ENCODE measurements around the gene PSMA6. TPM values are rescaled to one million over a fixed set of nuclear protein-coding genes. Genes with fewer than 3 reads are reported as not detected.
A peak's percentile ranks its signal among the peaks of the same experiment; 100 is the strongest.

Gene PSMA6
- total and polyA plus RNA-seq, 2 of the 13 experiments (the other 11 are each of a cell fraction or from before 2014, with no cell fraction given): 525 to 1,109 TPM

- TF ChIP-seq ZNF891 (CRISPR knock-in tag; IDR thresholded peaks at IDR 0.05) (no peak), ZNF276 (CRISPR knock-in tag; IDR thresholded peaks at IDR 0.05; ENCODE audit: low read depth) (peak; percentile 97), ZNF597 (CRISPR knock-in tag; IDR thresholded peaks at IDR 0.05) (no peak; the same call in 1 of the 2 replicates), ZNF619 (CRISPR knock-in tag; IDR thresholded peaks at IDR 0.05) (peak; percentile 99), SOX5 (CRISPR knock-in tag; IDR thresholded peaks at IDR 0.05; ENCODE audit: borderline replicate concordance) (peak; percentile 96), EP300 (IDR thresholded peaks at IDR 0.05; ENCODE audit: low read depth in 2 of 2, low read length in 2 of 2) (peak; percentile 94 to 98), EP300 (CRISPR knock-in tag; IDR thresholded peaks at IDR 0.05; ENCODE audit: borderline replicate concordance) (peak; percentile 94)
- TF ChIP-seq, protein P1, sequence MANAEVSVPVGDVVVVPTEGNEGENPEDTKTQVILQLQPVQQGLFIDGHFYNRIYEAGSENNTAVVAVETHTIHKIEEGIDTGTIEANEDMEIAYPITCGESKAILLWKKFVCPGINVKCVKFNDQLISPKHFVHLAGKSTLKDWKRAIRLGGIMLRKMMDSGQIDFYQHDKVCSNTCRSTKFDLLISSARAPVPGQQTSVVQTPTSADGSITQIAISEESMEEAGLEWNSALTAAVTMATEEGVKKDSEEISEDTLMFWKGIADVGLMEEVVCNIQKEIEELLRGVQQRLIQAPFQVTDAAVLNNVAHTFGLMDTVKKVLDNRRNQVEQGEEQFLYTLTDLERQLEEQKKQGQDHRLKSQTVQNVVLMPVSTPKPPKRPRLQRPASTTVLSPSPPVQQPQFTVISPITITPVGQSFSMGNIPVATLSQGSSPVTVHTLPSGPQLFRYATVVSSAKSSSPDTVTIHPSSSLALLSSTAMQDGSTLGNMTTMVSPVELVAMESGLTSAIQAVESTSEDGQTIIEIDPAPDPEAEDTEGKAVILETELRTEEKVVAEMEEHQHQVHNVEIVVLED (CRISPR knock-in tag; IDR thresholded peaks at IDR 0.05; ENCODE audit: borderline replicate concordance): peak; percentile 84
Measured at GRCh38 chr14:35336494-35337268, 44.5 kb downstream of the PSMA6 start (continued).
